HUES6 (cell line): Measurements from ENCODE around the gene MAP4K2.
"Not testable (repeated sequence)": the region's sequence is repeated elsewhere in the genome, so short reads cannot be mapped to it uniquely, and the experiment has no call there.

Source experiments
- H3K27ac ChIP-seq: 2 replicates; pipeline ENCODE4 v1.7.0; 2013; ENCODE audit warnings: low read depth, mild to moderate bottlenecking, low read length, inconsistent platforms
- H3K27me3 ChIP-seq: 2 replicates; pipeline ENCODE4 v1.6.1; 2013; ENCODE audit warnings: low read length; ENCODE audit not compliant: control insufficient read depth, insufficient read depth
- H3K36me3 ChIP-seq: 2 replicates; pipeline ENCODE4 v1.6.1; 2013; ENCODE audit warnings: low read length; ENCODE audit not compliant: control insufficient read depth, insufficient read depth
- H3K4me1 ChIP-seq: 2 replicates; pipeline ENCODE4 v1.6.1; 2013; ENCODE audit warnings: low read length; ENCODE audit not compliant: control insufficient read depth, insufficient read depth
- H3K4me3 ChIP-seq: 2 replicates; pipeline ENCODE4 v1.5.1; 2013; ENCODE audit warnings: low read depth, low read length
- H3K9ac ChIP-seq: one replicate; pipeline ENCODE4 v1.6.1; 2013; ENCODE audit warnings: mild to moderate bottlenecking, low read length
- H3K9me3 ChIP-seq: 2 replicates; pipeline ENCODE4 v1.6.1; 2013; ENCODE audit warnings: low read depth, low read length; ENCODE audit not compliant: control insufficient read depth, insufficient read depth

The MAP4K2 gene

DNA sequence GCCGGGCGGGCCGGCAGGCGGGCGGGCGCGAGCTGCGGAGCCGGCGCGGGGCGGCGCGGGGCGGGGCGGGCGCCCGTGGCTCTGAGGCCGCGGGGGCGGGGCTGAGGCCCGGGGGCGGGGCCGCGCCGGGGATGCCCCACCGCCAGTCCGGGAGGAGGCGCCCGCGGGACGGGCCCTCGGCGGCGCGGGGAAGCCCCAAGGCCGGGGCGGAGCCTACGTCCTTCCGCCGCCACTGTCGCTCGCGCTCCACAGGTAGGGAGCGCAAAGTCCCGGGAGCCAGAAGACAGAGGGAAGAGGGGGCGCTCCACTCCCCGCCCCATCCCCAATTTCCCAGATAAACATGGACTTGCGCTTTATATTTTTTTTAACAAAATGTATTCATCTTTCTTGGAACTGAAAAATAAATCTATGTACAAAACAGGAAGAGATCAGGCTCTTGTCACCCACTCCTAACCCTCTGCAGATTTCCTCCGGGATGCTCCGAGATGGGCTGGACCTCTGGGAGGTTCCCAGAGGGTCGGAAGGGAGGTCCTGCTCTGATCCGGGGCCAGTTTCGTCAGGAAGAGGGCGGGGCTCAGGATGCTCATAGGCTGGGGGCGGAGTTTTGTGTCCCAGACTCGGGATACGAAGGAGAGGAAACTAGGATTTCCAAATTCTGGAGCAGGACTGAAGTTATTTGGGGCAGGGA lies at the start of gene MAP4K2:
TSS of gene MAP4K2 (minus strand) at position 57 of the 688 bp plus-strand sequence. CDS start 65 bp downstream, outside the sequence.
- Histone ChIP-seq H3K9me3 (no peaks in the 10 kb centered on the region), H3K4me1 (peaks cover 6% of the 10 kb centered on the region; the same call in 1 of the 2 replicates), H3K9ac (peak within 1 kb of the TSS; percentile 62), H3K27ac (no peak within 1 kb of the TSS; the same call in 1 of the 2 replicates), H3K27me3 (no peaks in the 10 kb centered on the region), H3K4me3 (peak within 1 kb of the TSS; percentile 83), H3K36me3 (peaks cover 53% of the 10 kb centered on the region)

DNA sequence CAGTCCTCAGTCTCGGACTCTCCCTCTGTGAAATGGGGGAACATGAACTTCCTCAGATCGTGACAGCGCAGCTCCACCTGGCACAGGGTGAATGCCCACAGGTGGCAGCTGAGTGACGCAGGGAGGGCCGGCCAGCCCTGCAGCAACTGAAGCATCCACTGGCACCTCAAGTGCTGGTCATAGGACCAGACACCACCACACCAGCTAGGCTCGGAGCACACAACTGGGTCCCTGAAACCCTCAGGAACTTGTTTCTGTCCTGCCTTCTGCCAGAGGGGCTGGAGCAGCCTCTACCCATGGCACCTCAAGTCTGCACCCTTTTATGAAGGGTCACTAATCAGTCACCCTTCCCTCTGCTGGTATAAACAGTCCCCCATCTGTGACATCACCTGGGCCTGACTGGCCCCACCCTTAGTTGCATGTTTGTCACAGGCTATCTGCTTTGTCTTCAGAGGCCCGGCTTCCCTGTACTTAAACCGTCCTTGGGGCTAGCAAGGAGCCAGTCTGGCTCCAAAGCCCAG lies 48.9 kb upstream of the MAP4K2 start:
- H3K36me3 ChIP-seq: peaks cover 10% of the 10 kb centered on the region
- H3K9me3 ChIP-seq: no peaks in the 10 kb centered on the region
- H3K27me3 ChIP-seq: no peaks in the 10 kb centered on the region
- peaks cover 46% of the 10 kb centered on the region for H3K4me1 ChIP-seq
- H3K4me3 ChIP-seq: no peak overlapping the region
- H3K27ac ChIP-seq: no peak overlapping the region
- no peak overlapping the region for H3K9ac ChIP-seq

DNA sequence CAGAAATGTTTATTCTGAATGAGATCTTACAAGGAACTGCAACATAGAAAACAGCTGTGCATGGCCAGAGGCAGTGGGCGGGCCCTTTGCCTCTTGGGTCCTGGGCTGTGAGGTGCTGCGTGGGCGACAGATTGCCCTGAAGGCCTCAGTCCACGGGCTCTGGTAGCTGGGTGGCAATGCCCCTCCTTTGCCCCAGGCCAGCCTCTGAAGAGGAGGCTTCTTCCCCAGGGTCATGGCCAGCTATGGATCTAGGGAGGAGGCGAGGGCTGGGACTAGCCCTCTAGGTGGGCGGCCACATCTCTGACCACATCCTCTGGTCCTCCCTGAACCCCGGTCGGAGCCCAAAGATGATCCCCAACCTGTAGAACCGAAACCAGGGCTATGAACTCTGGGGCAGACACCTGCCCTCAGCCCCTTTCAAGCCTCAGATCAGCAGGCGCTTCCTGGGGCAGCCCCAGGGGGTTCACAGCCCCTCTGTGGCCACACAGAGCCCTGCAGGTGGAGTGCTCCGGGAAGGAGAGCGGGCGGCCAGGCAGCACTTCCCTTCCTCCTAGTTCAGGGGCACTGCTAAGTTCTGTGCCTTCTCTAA lies 48.1 kb upstream of the MAP4K2 start:
- Histone ChIP-seq H3K36me3 (peaks cover 10% of the 10 kb centered on the region), H3K9me3 (no peaks in the 10 kb centered on the region), H3K4me3 (no peak overlapping the region), H3K27ac (no peak overlapping the region), H3K9ac (no peak overlapping the region), H3K4me1 (peaks cover 38% of the 10 kb centered on the region), H3K27me3 (no peaks in the 10 kb centered on the region)

DNA sequence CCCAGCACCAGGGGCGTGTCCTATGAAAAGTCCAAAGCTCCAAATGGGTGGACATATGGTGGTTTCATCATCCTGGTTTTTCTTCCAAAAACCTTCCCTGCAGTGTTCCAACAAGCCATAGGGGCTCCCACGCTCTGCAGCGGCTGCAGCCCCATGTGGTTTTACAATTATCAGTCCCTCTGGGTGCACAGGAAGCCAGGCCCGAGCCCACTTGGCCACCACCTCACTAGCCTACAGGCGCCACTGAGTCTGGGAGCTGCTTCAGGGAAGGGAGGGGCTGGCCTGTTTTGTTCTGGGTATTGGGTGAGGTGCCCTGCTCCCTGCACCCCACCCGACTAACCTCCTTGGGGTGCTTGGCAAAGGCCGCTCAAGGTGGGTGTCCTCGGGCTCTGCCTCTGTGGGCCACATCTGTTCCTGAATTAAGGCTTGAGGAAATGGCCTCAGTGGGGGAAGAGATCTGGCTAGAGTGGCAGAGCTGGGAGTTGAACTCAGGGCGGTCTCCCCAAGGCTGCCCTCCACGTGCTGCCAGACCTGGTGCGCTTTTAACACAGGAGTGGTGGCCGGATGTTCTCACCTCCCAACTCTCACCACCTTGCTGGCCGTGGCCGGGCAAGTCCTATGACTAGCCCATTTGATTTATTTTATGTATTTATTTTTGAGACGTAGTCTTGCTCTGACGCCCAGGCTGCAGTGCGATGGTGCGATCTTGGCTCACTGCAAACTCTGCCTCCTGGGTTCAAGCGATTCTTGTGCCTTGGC lies 46.8 kb upstream of the MAP4K2 start:
- Histone ChIP-seq H3K4me1 (peaks cover 30% of the 10 kb centered on the region), H3K9ac (no peak overlapping the region), H3K4me3 (no peak overlapping the region), H3K36me3 (peaks cover 10% of the 10 kb centered on the region), H3K27me3 (no peaks in the 10 kb centered on the region), H3K27ac (no peak overlapping the region), H3K9me3 (no peaks in the 10 kb centered on the region)

DNA sequence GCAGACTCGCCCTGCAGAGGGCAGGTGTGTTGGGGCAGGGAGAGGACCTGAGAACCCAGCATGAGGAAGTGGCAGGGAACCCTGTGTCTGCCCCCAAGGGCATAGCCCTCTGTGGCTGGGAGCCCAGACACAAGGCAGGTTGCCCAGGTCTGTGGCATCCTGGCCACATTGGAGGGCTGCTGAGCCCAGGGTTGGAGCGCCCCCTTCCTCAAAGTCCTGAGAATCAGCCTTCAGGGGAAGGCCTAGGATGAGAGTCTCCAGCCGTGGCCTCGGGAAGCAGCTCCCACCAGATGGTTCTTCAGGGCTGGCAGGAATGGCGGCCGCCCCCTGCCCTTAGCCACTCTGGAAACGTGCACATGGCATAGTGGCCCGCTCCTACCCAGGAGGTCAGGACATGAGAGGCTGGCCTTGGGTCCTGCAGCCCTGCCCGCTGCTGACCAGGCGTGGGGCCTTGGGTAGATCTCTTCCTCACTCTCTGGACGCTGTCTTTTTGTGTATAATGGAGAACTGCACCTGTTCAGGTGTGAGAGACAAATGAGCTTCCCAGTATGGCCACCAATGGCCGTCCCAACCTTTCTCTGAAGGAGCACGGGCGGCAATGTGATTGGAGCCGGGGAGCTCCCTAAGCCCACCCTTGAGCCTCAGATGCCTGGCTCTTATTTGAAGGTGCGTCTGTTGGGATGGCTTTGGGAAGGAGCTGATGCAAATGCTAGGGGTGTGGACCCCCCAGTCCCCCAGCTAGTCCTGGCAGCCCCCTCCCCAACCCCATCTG lies 46.0 kb upstream of the MAP4K2 start:
- H3K27ac ChIP-seq: no peak overlapping the region
- H3K27me3 ChIP-seq: no peaks in the 10 kb centered on the region
- no peak overlapping the region for H3K4me3 ChIP-seq
- H3K4me1 ChIP-seq: peaks cover 26% of the 10 kb centered on the region
- 0 out of 2 replicates have a peak, but pooled peaks cover 4% of the 10 kb centered on the region for H3K36me3 ChIP-seq
- H3K9me3 ChIP-seq: no peaks in the 10 kb centered on the region
- H3K9ac ChIP-seq: no peak overlapping the region

DNA sequence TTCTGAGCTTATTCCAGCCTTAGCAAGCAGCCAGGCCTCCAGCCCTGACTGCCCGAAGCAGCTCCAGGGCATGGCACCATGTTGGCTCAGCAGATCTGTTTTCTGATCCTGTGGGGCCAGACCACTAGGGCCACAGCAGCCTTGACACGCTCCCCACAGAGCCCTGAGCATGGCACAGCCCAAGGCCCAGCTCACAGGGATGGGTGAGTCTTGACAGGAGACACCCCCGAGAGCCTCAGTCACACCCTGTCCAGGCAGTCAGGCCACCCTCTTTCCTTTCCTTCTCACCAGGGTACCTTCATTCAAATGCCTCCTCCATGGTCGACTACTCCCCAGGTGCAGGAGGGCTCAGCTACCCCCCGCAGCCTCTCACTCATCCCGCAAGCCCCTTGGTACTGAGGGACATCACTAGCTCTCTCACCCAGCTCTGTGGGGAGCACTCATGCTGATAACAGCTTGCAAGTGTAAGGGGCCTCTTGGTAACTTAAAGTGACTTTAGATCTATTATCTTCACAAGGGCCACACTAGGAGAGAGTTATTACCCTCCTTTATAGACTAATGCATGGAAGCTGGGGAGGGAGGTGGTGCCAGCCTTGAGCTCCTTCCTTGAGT lies 45.3 kb upstream of the MAP4K2 start:
- Histone ChIP-seq H3K4me1 (peaks cover 28% of the 10 kb centered on the region), H3K27me3 (no peaks in the 10 kb centered on the region), H3K27ac (no peak overlapping the region), H3K9ac (no peak overlapping the region), H3K4me3 (no peak overlapping the region), H3K36me3 (no peaks in the 10 kb centered on the region), H3K9me3 (no peaks in the 10 kb centered on the region)

DNA sequence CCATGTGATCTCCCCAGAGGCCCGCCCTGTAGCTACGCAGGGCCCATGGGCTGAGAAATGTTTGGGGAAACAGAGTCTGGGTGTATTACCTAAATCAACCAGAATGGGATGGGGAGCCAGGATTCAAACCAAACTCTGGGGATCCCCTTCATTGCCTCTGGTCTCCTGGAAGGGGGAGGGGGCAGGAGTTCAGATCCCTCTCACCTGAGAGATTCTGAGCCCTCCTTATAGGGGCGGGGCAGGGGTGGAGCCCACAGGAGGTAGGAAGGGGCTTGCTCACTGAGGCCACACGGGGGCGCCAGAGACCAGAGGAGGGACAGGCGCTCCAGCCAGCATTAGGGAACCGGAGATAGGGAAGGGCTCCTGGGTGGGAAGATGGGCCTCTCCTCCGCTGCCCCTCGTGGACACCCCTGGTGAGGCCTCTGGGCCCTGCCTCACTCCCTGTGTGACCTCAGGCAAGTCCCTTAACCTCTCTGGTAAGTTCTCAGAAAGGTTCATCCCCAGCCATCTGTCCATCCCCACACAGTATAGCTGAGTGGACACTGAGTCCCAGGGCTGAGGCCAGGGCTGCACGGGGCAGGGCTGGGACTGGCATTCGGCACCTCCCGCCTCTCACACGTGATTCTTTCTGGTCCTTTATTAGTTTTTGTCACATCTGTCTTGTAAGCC lies 44.1 kb upstream of the MAP4K2 start:
- Histone ChIP-seq H3K4me3 (no peak overlapping the region), H3K27me3 (no peaks in the 10 kb centered on the region), H3K27ac (no peak overlapping the region), H3K9me3 (no peaks in the 10 kb centered on the region), H3K9ac (no peak overlapping the region), H3K4me1 (peaks cover 40% of the 10 kb centered on the region), H3K36me3 (no peaks in the 10 kb centered on the region)

DNA sequence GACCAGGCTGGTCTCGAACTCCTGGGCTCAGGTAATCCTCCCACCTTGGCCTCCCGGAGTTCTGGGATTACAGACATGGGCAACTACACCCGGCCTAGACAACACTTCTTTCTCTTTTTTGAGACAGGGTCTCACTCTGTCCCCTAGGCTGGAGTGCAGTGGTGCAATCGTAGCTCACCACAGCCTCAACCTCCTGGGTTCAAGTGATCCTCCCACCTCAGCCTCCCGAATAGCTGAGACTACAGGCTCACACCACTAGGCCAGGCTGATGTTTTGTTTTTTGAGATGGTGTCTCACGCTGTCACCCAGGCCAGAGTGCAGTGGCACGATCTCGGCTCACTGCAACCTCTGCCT lies 42.7 kb upstream of the MAP4K2 start:
- not testable (repeated sequence) for H3K4me3 ChIP-seq, H3K9me3 ChIP-seq, H3K27ac ChIP-seq, H3K27me3 ChIP-seq, H3K9ac ChIP-seq, H3K36me3 ChIP-seq
- H3K4me1 ChIP-seq: peaks cover 33% of the 10 kb centered on the region

DNA sequence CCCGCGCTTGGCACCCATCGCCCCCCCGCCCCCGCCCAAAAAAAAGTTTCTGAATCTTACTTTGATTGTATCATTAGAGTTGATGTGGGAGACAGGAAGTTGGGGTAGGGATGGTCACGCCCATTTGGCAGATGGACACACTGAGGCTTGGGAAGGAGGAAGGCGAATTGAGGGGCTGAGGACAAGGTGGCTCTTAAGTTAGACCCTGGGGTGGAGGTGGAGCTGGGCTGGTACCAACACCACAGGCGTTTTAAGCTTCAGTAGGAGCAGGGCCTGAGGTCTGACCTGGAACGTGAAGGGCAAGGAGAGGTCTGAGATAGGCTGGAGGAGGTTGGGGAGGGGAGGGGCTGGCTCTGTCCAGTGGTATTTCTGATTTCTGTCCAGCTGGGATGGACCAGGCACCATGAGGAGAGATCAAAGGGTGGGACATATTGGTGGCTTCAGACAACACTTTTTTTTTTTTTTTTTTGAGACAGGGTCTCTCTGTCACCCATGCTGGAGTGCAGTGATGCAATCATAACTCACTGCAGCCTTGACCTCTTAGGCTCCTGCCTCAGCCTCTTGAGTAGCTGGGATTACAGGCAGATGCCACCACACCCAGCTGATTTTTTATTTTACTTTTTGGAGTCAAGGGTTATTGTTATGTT lies 42.2 kb upstream of the MAP4K2 start:
- Histone ChIP-seq H3K27me3 (no peaks in the 10 kb centered on the region), H3K9me3 (no peaks in the 10 kb centered on the region), H3K4me3 (peak overlapping the region; percentile 84), H3K4me1 (peaks cover 33% of the 10 kb centered on the region), H3K9ac (peak overlapping the region; percentile 47), H3K36me3 (0 out of 2 replicates have a peak, but pooled peaks cover 3% of the 10 kb centered on the region), H3K27ac (no peak overlapping the region)
